ENCODE measurements around the gene SEMA3F.

SEMA3F gene

GRCh38 chr3:50212502-50212901, 57.4 kb downstream of the SEMA3F start:
- no peak overlapping the region for H3K4me3 ChIP-seq (ENCODE audit: low read length)
- no peaks in the 10 kb centered on the region for H3K36me3 ChIP-seq (ENCODE audit: insufficient read depth, low read length)
- no peaks in the 10 kb centered on the region for H3K9me3 ChIP-seq (ENCODE audit: low read length)
- H3K4me1 ChIP-seq (ENCODE audit: insufficient read depth, low read length) = peaks cover 7% of the 10 kb centered on the region
- H2AFZ ChIP-seq (ENCODE audit: low read depth, low read length) = no peak overlapping the region
- H3K27me3 ChIP-seq (ENCODE audit: insufficient read depth, low read length) = peaks cover 19% of the 10 kb centered on the region

- H3K4me1 ChIP-seq (ENCODE audit: insufficient read depth, low read length) = peaks cover 7% of the 10 kb centered on the region
- H3K4me3 ChIP-seq (ENCODE audit: low read length) = no peak overlapping the region
- H3K36me3 ChIP-seq (ENCODE audit: insufficient read depth, low read length) = no peaks in the 10 kb centered on the region
- no peak overlapping the region for H2AFZ ChIP-seq (ENCODE audit: low read depth, low read length)
- peaks cover 15% of the 10 kb centered on the region for H3K27me3 ChIP-seq (ENCODE audit: insufficient read depth, low read length)
- H3K9me3 ChIP-seq (ENCODE audit: low read length) = no peaks in the 10 kb centered on the region
Measured at GRCh38 chr3:50212971-50213370, 57.8 kb downstream of the SEMA3F start.

- Histone ChIP-seq H3K9me3 (ENCODE audit: low read length) (no peaks in the 10 kb centered on the region), H3K4me3 (ENCODE audit: low read length) (no peak overlapping the region), H3K36me3 (ENCODE audit: insufficient read depth, low read length) (no peaks in the 10 kb centered on the region), H3K27me3 (ENCODE audit: insufficient read depth, low read length) (peaks cover 14% of the 10 kb centered on the region), H2AFZ (ENCODE audit: low read depth, low read length) (no peak overlapping the region), H3K4me1 (ENCODE audit: insufficient read depth, low read length) (peaks cover 7% of the 10 kb centered on the region)
Measured at GRCh38 chr3:50213373-50213772, 58.2 kb downstream of the SEMA3F start.

- Histone ChIP-seq H3K4me3 (ENCODE audit: low read length) (no peak overlapping the region), H3K4me1 (ENCODE audit: insufficient read depth, low read length) (no peaks in the 10 kb centered on the region), H3K27me3 (ENCODE audit: insufficient read depth, low read length) (peaks cover 8% of the 10 kb centered on the region), H3K36me3 (ENCODE audit: insufficient read depth, low read length) (no peaks in the 10 kb centered on the region), H2AFZ (ENCODE audit: low read depth, low read length) (no peak overlapping the region), H3K9me3 (ENCODE audit: low read length) (no peaks in the 10 kb centered on the region)
Measured at GRCh38 chr3:50214824-50215223, 59.7 kb downstream of the SEMA3F start.

GRCh38 chr3:50215529-50215928, 60.4 kb downstream of the SEMA3F start:
- no peak overlapping the region for H2AFZ ChIP-seq (ENCODE audit: low read depth, low read length)

GRCh38 chr3:50217681-50218080, 62.6 kb downstream of the SEMA3F start:
- Histone ChIP-seq H3K9me3 (ENCODE audit: low read length) (no peaks in the 10 kb centered on the region), H3K36me3 (ENCODE audit: insufficient read depth, low read length) (no peaks in the 10 kb centered on the region), H3K4me1 (ENCODE audit: insufficient read depth, low read length) (peaks cover 16% of the 10 kb centered on the region), H2AFZ (ENCODE audit: low read depth, low read length) (no peak overlapping the region), H3K27me3 (ENCODE audit: insufficient read depth, low read length) (no peaks in the 10 kb centered on the region), H3K4me3 (ENCODE audit: low read length) (no peak overlapping the region)

More at GRCh38 chr3:50215529-50215928, 60.4 kb downstream of the SEMA3F start:
- H3K27me3 ChIP-seq (ENCODE audit: insufficient read depth, low read length) = peaks cover 3% of the 10 kb centered on the region
- no peaks in the 10 kb centered on the region for H3K9me3 ChIP-seq (ENCODE audit: low read length)
- no peaks in the 10 kb centered on the region for H3K36me3 ChIP-seq (ENCODE audit: insufficient read depth, low read length)
- peaks cover 3% of the 10 kb centered on the region for H3K4me1 ChIP-seq (ENCODE audit: insufficient read depth, low read length)
- no peak overlapping the region for H3K4me3 ChIP-seq (ENCODE audit: low read length)

GRCh38 chr3:50218448-50218847, 63.3 kb downstream of the SEMA3F start:
- H2AFZ ChIP-seq (ENCODE audit: low read depth, low read length) = no peak overlapping the region
- no peak overlapping the region for H3K4me3 ChIP-seq (ENCODE audit: low read length)
- no peaks in the 10 kb centered on the region for H3K36me3 ChIP-seq (ENCODE audit: insufficient read depth, low read length)
- H3K27me3 ChIP-seq (ENCODE audit: insufficient read depth, low read length) = no peaks in the 10 kb centered on the region
- peaks cover 16% of the 10 kb centered on the region for H3K4me1 ChIP-seq (ENCODE audit: insufficient read depth, low read length)
- H3K9me3 ChIP-seq (ENCODE audit: low read length) = no peaks in the 10 kb centered on the region

GRCh38 chr3:50219285-50219684, 64.2 kb downstream of the SEMA3F start:
- Histone ChIP-seq H3K27me3 (ENCODE audit: insufficient read depth, low read length) (no peaks in the 10 kb centered on the region), H3K9me3 (ENCODE audit: low read length) (no peaks in the 10 kb centered on the region), H3K36me3 (ENCODE audit: insufficient read depth, low read length) (no peaks in the 10 kb centered on the region), H3K4me3 (ENCODE audit: low read length) (no peak overlapping the region), H2AFZ (ENCODE audit: low read depth, low read length) (no peak overlapping the region), H3K4me1 (ENCODE audit: insufficient read depth, low read length) (peaks cover 16% of the 10 kb centered on the region)

GRCh38 chr3:50220109-50220508, 65.0 kb downstream of the SEMA3F start:
- Histone ChIP-seq H2AFZ (ENCODE audit: low read depth, low read length) (no peak overlapping the region), H3K9me3 (ENCODE audit: low read length) (no peaks in the 10 kb centered on the region), H3K4me3 (ENCODE audit: low read length) (no peak overlapping the region), H3K27me3 (ENCODE audit: insufficient read depth, low read length) (no peaks in the 10 kb centered on the region), H3K36me3 (ENCODE audit: insufficient read depth, low read length) (no peaks in the 10 kb centered on the region), H3K4me1 (ENCODE audit: insufficient read depth, low read length) (peaks cover 16% of the 10 kb centered on the region)

GRCh38 chr3:50221051-50221410, 65.9 kb downstream of the SEMA3F start:
- H3K36me3 ChIP-seq (ENCODE audit: insufficient read depth, low read length) = no peaks in the 10 kb centered on the region
- H3K9me3 ChIP-seq (ENCODE audit: low read length) = no peaks in the 10 kb centered on the region
- H3K4me3 ChIP-seq (ENCODE audit: low read length) = no peak overlapping the region
- no peaks in the 10 kb centered on the region for H3K27me3 ChIP-seq (ENCODE audit: insufficient read depth, low read length)
- no peak overlapping the region for H2AFZ ChIP-seq (ENCODE audit: low read depth, low read length)
- H3K4me1 ChIP-seq (ENCODE audit: insufficient read depth, low read length) = peaks cover 16% of the 10 kb centered on the region

GRCh38 chr3:50221411-50222168, 66.5 kb downstream of the SEMA3F start:
- Histone ChIP-seq H2AFZ (ENCODE audit: low read depth, low read length) (no peak overlapping the region), H3K36me3 (ENCODE audit: insufficient read depth, low read length) (no peaks in the 10 kb centered on the region), H3K4me1 (ENCODE audit: insufficient read depth, low read length) (peaks cover 16% of the 10 kb centered on the region), H3K27me3 (ENCODE audit: insufficient read depth, low read length) (no peaks in the 10 kb centered on the region), H3K9me3 (ENCODE audit: low read length) (no peaks in the 10 kb centered on the region), H3K4me3 (ENCODE audit: low read length) (no peak overlapping the region)

- H3K36me3 ChIP-seq (ENCODE audit: insufficient read depth, low read length) = no peaks in the 10 kb centered on the region
Measured at GRCh38 chr3:50222169-50222528, 67.0 kb downstream of the SEMA3F start.

GRCh38 chr3:50224639-50225038, 69.5 kb downstream of the SEMA3F start:
- Histone ChIP-seq H2AFZ (ENCODE audit: low read depth, low read length) (no peak overlapping the region), H3K9me3 (ENCODE audit: low read length) (no peaks in the 10 kb centered on the region), H3K4me3 (ENCODE audit: low read length) (no peak overlapping the region), H3K27me3 (ENCODE audit: insufficient read depth, low read length) (no peaks in the 10 kb centered on the region), H3K36me3 (ENCODE audit: insufficient read depth, low read length) (no peaks in the 10 kb centered on the region), H3K4me1 (ENCODE audit: insufficient read depth, low read length) (peaks cover 32% of the 10 kb centered on the region)

More at GRCh38 chr3:50222169-50222528, 67.0 kb downstream of the SEMA3F start:
- H2AFZ ChIP-seq (ENCODE audit: low read depth, low read length) = no peak overlapping the region
- H3K4me1 ChIP-seq (ENCODE audit: insufficient read depth, low read length) = peaks cover 19% of the 10 kb centered on the region
- no peaks in the 10 kb centered on the region for H3K27me3 ChIP-seq (ENCODE audit: insufficient read depth, low read length)
- no peak overlapping the region for H3K4me3 ChIP-seq (ENCODE audit: low read length)
- no peaks in the 10 kb centered on the region for H3K9me3 ChIP-seq (ENCODE audit: low read length)

- H3K36me3 ChIP-seq (ENCODE audit: insufficient read depth, low read length) = no peaks in the 10 kb centered on the region
- H3K27me3 ChIP-seq (ENCODE audit: insufficient read depth, low read length) = no peaks in the 10 kb centered on the region
- H3K4me3 ChIP-seq (ENCODE audit: low read length) = peak overlapping the region; percentile 9
- H3K9me3 ChIP-seq (ENCODE audit: low read length) = no peaks in the 10 kb centered on the region
- peaks cover 16% of the 10 kb centered on the region for H3K4me1 ChIP-seq (ENCODE audit: insufficient read depth, low read length)
- H2AFZ ChIP-seq (ENCODE audit: low read depth, low read length) = no peak overlapping the region
Measured at GRCh38 chr3:50226888-50227389, 71.8 kb downstream of the SEMA3F start.

Data from neuron (in vitro differentiated cells).